ENCODE data around the gene TNC.

The TNC gene

GRCh38 chr9:115117999-115118878 is at the start of gene TNC:
Gene TNC, minus strand, starts transcription at chr9:115118157. Its CDS starts 27,139 bp downstream, at chr9:115091018.
- no peak for DNase-seq (ENCODE audit: low read depth in 1 of 2, low spot score in 1 of 2)

GRCh38 chr9:115167175-115167574 is 49.2 kb upstream of the TNC start:
- DNase-seq (ENCODE audit: low read depth in 1 of 2, low spot score in 1 of 2) = no peak

- DNase-seq (ENCODE audit: low read depth in 1 of 2, low spot score in 1 of 2) = no peak
Measured at GRCh38 chr9:115165233-115165632, 47.3 kb upstream of the TNC start.

- DNase-seq (ENCODE audit: low read depth in 1 of 2, low spot score in 1 of 2) = no peak
Measured at GRCh38 chr9:115164511-115164974, 46.6 kb upstream of the TNC start.

GRCh38 chr9:115162946-115163345 is 45.0 kb upstream of the TNC start:
- no peak for DNase-seq (ENCODE audit: low read depth in 1 of 2, low spot score in 1 of 2)

- no peak for DNase-seq (ENCODE audit: low read depth in 1 of 2, low spot score in 1 of 2)
Measured at GRCh38 chr9:115161446-115161845, 43.5 kb upstream of the TNC start.

GRCh38 chr9:115158661-115159481 is 40.9 kb upstream of the TNC start:
- no peak for DNase-seq (ENCODE audit: low read depth in 1 of 2, low spot score in 1 of 2)

GRCh38 chr9:115157245-115157674 is 39.3 kb upstream of the TNC start:
- DNase-seq (ENCODE audit: low read depth in 1 of 2, low spot score in 1 of 2) = no peak

GRCh38 chr9:115155037-115155436 is 37.1 kb upstream of the TNC start:
- no peak for DNase-seq (ENCODE audit: low read depth in 1 of 2, low spot score in 1 of 2)

GRCh38 chr9:115154617-115155016 is 36.7 kb upstream of the TNC start:
- no peak for DNase-seq (ENCODE audit: low read depth in 1 of 2, low spot score in 1 of 2)

GRCh38 chr9:115152281-115152820 is 34.4 kb upstream of the TNC start:
- no peak for DNase-seq (ENCODE audit: low read depth in 1 of 2, low spot score in 1 of 2)

- DNase-seq (ENCODE audit: low read depth in 1 of 2, low spot score in 1 of 2) = no peak
Measured at GRCh38 chr9:115148721-115149120, 30.8 kb upstream of the TNC start.

- DNase-seq (ENCODE audit: low read depth in 1 of 2, low spot score in 1 of 2) = no peak
Measured at GRCh38 chr9:115146581-115147021, 28.6 kb upstream of the TNC start.

GRCh38 chr9:115144706-115145105 is 26.7 kb upstream of the TNC start:
- DNase-seq (ENCODE audit: low read depth in 1 of 2, low spot score in 1 of 2) = no peak

- no peak for DNase-seq (ENCODE audit: low read depth in 1 of 2, low spot score in 1 of 2)
Measured at GRCh38 chr9:115143689-115144088, 25.7 kb upstream of the TNC start.

- no peak for DNase-seq (ENCODE audit: low read depth in 1 of 2, low spot score in 1 of 2)
Measured at GRCh38 chr9:115142517-115143270, 24.7 kb upstream of the TNC start.

GRCh38 chr9:115142090-115142489 is 24.1 kb upstream of the TNC start:
- DNase-seq (ENCODE audit: low read depth in 1 of 2, low spot score in 1 of 2) = no peak

- DNase-seq (ENCODE audit: low read depth in 1 of 2, low spot score in 1 of 2) = no peak
Measured at GRCh38 chr9:115141612-115142011, 23.7 kb upstream of the TNC start.

GRCh38 chr9:115138151-115138550 is 20.2 kb upstream of the TNC start:
- no peak for DNase-seq (ENCODE audit: low read depth in 1 of 2, low spot score in 1 of 2)

- no peak for DNase-seq (ENCODE audit: low read depth in 1 of 2, low spot score in 1 of 2)
Measured at GRCh38 chr9:115137526-115137925, 19.6 kb upstream of the TNC start.

Measured in activated CD4-positive, alpha-beta T cell treated with anti-CD3 and anti-CD28 coated beads, Interleukin-2, amount 50 U/mL, for 24 hours (primary cell).